Testis (tissue), 3 donors: ENCODE data around the gene ADCY10. TPM values are rescaled to one million over a fixed set of nuclear protein-coding genes. Genes with fewer than 3 reads are reported as not detected.
A peak's percentile ranks its signal among the peaks of the same experiment; 100 is the strongest.

ENCODE experiments used
- DNase-seq: peaks from one replicate; pipeline ENCODE4 v3.0.0-alpha.2; 2019
- H3K27ac ChIP-seq, 2 donors: fragments of 200-600 bp; sonication (generic); one replicate each; pipeline ENCODE4 v1.5.1; 2019
- H3K27me3 ChIP-seq: fragments of 200-600 bp; sonication (generic); one replicate; pipeline ENCODE4 v1.5.1; 2019
- H3K36me3 ChIP-seq: fragments of 200-600 bp; sonication (generic); one replicate; pipeline ENCODE4 v1.5.1; 2017; ENCODE audit warnings: low read depth; ENCODE audit errors: missing control alignments
- H3K4me1 ChIP-seq: fragments of 200-600 bp; sonication (generic); one replicate; pipeline ENCODE4 v1.5.1; 2019
- H3K4me3 ChIP-seq, 2 donors: fragments of 200-600 bp; sonication (generic); one replicate each; pipeline ENCODE4 v1.5.1; 2017 to 2019
- H3K9me3 ChIP-seq: fragments of 200-600 bp; sonication (generic); one replicate; pipeline ENCODE4 v1.5.1; 2017
- POLR2A ChIP-seq: fragments of 450-650 bp; IDR thresholded peaks from one replicate; pipeline ENCODE4 v1.6.1; 2017; ENCODE audit warnings: antibody characterized with exemption, mild to moderate bottlenecking, moderate library complexity
- WGBS, 2 donors: methylation state at CpG; one replicate each; pipeline ENCODE4 v1.1.5; 2018; 5-methylcytosine and 5-hydroxymethylcytosine counted together
- intact Hi-C: fragments of 100-400 bp; cut with DNase I; formaldehyde crosslinking; loops from one replicate; pipeline ENCODE4 v1.15.1; 2023; ENCODE audit warnings: low total_unique reads
- polyA plus RNA-seq: library from polyadenylated mRNA; stranded (reverse); fragments of 350-450 nt; fragmentation: Illumina TruSeq; extraction: RNeasy Lipid Tissue Mini Kit (QIAGEN cat#74804); gene quantifications from one replicate; pipeline ENCODE4 v1.2.3, GENCODE V29; 2014; ENCODE audit warnings: low read depth, low replicate concordance; ENCODE audit not compliant: insufficient read depth
- total RNA-seq, 2 donors: library from RNA; depleted of rRNA; stranded (reverse); fragments of >200 nt; gene quantifications; one replicate each; pipeline ENCODE4 v1.2.3, GENCODE V29; 2016
- TF ChIP-seq, protein P1 (sequence below), 3 experiments: fragments of 450-650 bp in 2 of 3; fragments of 200-600 bp in 1 of 3; sonication (generic) in 1 of 3; IDR thresholded peaks; one replicate each; pipeline ENCODE4 v1.5.1; 2016 to 2019; ENCODE audit warnings: antibody characterized with exemption in 3 of 3, mild to moderate bottlenecking in 2 of 3, moderate library complexity in 1 of 3

ADCY10 gene
- total and polyA plus RNA-seq, 3 donors from 2014 or later: 9.4 to 49.7 (median 24.6) TPM

DNA sequence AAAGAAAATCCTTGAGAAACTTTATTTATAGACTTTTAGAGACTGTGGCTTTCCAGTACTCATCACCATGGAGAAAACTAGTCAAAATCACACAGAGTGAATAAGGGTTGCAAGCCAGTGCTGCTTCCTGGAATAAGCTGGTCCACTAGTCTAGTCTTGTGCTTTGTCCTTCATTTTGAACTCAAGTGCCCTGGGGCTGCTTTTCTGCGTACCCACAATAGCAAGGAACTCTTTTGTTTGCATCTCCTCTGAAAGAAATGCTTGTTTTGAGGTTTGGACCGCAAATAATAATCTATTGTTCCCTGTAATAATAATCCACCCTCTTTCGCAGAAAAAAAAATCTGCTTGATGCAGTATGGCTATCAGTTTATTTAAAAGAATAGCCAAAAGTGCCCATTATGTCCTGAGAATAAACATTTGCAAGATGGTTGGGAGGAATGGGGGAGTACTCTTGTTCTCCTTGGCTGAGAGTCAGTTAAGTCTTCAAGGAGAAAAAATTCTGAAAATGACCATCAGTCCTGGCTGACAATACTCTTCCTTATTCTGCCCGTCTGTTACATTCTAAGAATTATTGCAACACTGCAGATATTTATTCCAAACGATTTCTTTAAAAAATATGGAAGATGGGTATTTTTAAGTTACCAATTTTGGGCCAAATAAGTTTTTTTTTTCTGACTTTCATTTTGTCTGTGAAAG is 150.3 kb downstream of the ADCY10 start:
- H3K27ac ChIP-seq: peak overlapping the region; percentile 12 to 64
- intact Hi-C loops: no loop called here
- H3K36me3 ChIP-seq: no peaks in the 10 kb centered on the region
- 49 to 53% methylated on average over 5 of the region's 5 CpGs for WGBS, 2 donors
- no peaks in the 10 kb centered on the region for H3K27me3 ChIP-seq
- no peaks in the 10 kb centered on the region for H3K9me3 ChIP-seq
- TF ChIP-seq, protein P1, sequence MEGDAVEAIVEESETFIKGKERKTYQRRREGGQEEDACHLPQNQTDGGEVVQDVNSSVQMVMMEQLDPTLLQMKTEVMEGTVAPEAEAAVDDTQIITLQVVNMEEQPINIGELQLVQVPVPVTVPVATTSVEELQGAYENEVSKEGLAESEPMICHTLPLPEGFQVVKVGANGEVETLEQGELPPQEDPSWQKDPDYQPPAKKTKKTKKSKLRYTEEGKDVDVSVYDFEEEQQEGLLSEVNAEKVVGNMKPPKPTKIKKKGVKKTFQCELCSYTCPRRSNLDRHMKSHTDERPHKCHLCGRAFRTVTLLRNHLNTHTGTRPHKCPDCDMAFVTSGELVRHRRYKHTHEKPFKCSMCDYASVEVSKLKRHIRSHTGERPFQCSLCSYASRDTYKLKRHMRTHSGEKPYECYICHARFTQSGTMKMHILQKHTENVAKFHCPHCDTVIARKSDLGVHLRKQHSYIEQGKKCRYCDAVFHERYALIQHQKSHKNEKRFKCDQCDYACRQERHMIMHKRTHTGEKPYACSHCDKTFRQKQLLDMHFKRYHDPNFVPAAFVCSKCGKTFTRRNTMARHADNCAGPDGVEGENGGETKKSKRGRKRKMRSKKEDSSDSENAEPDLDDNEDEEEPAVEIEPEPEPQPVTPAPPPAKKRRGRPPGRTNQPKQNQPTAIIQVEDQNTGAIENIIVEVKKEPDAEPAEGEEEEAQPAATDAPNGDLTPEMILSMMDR (IDR thresholded peaks at IDR 0.05): no peak
- no peak for TF ChIP-seq POLR2A
- H3K4me1 ChIP-seq: peaks cover 34% of the 10 kb centered on the region
- H3K4me3 ChIP-seq: no peak overlapping the region
- peak; percentile 60 for DNase-seq

DNA sequence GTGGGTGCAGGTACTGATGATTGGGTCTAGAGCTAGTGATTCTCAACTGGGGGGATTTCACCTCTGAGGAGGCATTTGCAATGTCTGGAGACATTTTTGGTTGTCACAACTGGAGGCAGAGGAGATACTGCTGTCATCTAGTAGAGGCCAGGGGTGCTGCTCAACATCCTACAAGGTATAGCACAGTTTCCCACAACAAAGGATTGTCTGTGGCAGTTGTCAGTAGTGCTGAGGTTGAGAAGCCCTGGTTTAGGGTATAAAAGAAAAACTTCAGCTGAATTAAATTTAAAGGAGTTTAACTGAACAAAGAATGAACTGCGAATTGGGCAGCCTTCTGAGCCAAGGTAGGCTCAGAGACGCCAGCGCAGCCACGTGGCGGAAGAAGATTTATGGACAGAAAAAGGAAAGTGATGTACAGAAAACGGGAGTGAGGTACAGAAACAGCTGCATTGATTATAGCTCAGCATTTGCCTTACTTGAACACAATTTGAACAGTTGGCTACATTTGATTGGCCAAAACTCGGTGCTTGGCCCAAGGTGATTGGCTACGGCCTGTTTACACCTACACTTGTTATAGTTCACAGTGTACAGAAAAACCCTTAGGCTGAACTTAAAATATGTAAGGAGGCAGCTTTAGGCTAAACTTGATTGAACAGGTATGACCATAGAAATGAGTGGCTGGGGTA is 151.7 kb downstream of the ADCY10 start:
- TF ChIP-seq, protein P1 (IDR thresholded peaks at IDR 0.05): no peak
- TF ChIP-seq POLR2A: no peak
- 85 to 87% methylated on average over 8 of the region's 8 CpGs for WGBS, 2 donors
- Histone ChIP-seq H3K9me3 (no peaks in the 10 kb centered on the region), H3K4me1 (peaks cover 39% of the 10 kb centered on the region), H3K36me3 (no peaks in the 10 kb centered on the region), H3K4me3 (no peak overlapping the region), H3K27me3 (no peaks in the 10 kb centered on the region), H3K27ac (peak overlapping the region; percentile 12 to 64)
- DNase-seq: no peak
- intact Hi-C loops: no loop called here

DNA sequence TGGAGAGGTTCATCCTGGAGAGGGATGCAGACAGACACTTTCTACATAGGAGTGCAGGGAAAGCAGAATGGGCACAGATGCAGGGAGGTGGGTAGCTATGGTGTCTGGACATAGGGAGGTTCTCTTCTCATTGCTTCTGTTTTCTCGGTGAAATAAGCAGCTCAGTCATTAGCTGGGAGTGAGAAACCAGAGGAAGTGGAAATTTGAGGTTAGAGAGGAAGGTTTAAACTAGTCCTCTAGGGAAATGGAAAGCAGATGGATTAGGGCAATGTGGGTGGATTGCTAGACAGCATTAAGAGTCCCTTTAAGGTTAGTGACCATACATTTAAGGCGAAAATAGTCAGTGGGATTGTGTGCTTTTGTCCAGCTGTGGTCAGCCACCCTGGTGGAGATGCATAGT is 152.5 kb downstream of the ADCY10 start:
- Histone ChIP-seq H3K27ac (peak overlapping the region; percentile 12 to 28), H3K27me3 (no peaks in the 10 kb centered on the region), H3K4me1 (peaks cover 47% of the 10 kb centered on the region), H3K9me3 (no peaks in the 10 kb centered on the region), H3K4me3 (no peak overlapping the region), H3K36me3 (no peaks in the 10 kb centered on the region)
- DNase-seq: no peak
- intact Hi-C loops: no loop called here
- TF ChIP-seq, protein P1 (IDR thresholded peaks at IDR 0.05): no peak
- no peak for TF ChIP-seq POLR2A
- WGBS, 2 donors: 43 to 44% methylated on average over 2 of the region's 2 CpGs

Other genes with a start within 250 kb of the ADCY10 start
- gene MPZL1, start 192.2 kb downstream of the ADCY10 start, total RNA-seq: 100 to 1,000 TPM; 154 to 160 TPM
- 148 TPM for gene MPZL1, start 192.2 kb downstream of the ADCY10 start, polyA plus RNA-seq
- 100 to 1,000 TPM; 160 to 199 TPM for gene DCAF6, start 22.5 kb upstream of the ADCY10 start, total RNA-seq
- gene DCAF6, start 22.5 kb upstream of the ADCY10 start, polyA plus RNA-seq: 173 TPM
- 100 to 1,000 TPM; 106 to 185 TPM for gene MPC2, start 22.9 kb upstream of the ADCY10 start, total RNA-seq
- gene MPC2, start 22.9 kb upstream of the ADCY10 start, polyA plus RNA-seq: 596 TPM
- gene GPR161, start 222.8 kb upstream of the ADCY10 start, total RNA-seq: 1 to 10 TPM; 6.1 to 6.7 TPM
- gene GPR161, start 222.8 kb upstream of the ADCY10 start, polyA plus RNA-seq: 3.7 TPM